Psoas muscle (tissue), 8 donors: ENCODE results near the gene TMEM121. TPM values are rescaled to one million over a fixed set of nuclear protein-coding genes. Genes with fewer than 3 reads are reported as not detected.

Experiments used
- ATAC-seq, 4 donors: fragments of 200-7000 bp; cut with Tn5 transposase; one replicate each; pipeline ENCODE4 v1.9.1; 2020; ENCODE audit warnings: moderate library complexity in 3 of 4, mild to moderate bottlenecking in 2 of 4
- DNase-seq, 2 donors: peaks; one replicate each; pipeline ENCODE4 v3.0.0-alpha.2; 2020
- H3K27ac ChIP-seq: fragments of 200-600 bp; one replicate; pipeline ENCODE4 v1.8.0; 2022
- H3K27me3 ChIP-seq, 3 donors: fragments of 200-600 bp in 1 of 3; one replicate each; pipeline versions ENCODE4 v1.6.1 to v1.8.0; 2013 to 2022; ENCODE audit warnings: low read length in 2 of 3, mild to moderate bottlenecking in 2 of 3, moderate library complexity in 1 of 3; ENCODE audit not compliant: insufficient read depth in 3 of 3
- H3K36me3 ChIP-seq, 2 donors: fragments of 200-600 bp in 1 of 2; one replicate each; pipeline versions ENCODE4 v1.6.1 to v1.8.0; 2013 to 2022; ENCODE audit warnings: low read depth in 1 of 2, mild to moderate bottlenecking in 1 of 2, moderate library complexity in 1 of 2; ENCODE audit not compliant: insufficient read depth in 1 of 2
- H3K4me1 ChIP-seq: fragments of 200-600 bp; one replicate; pipeline ENCODE4 v1.8.0; 2022
- H3K4me3 ChIP-seq: fragments of 200-600 bp; one replicate; pipeline ENCODE4 v1.8.0; 2022; ENCODE audit warnings: mild to moderate bottlenecking
- H3K9me3 ChIP-seq: fragments of 200-600 bp; one replicate; pipeline ENCODE4 v1.8.0; 2022
- CTCF ChIP-seq: fragments of 200-600 bp; IDR thresholded peaks from one replicate; pipeline ENCODE4 v1.8.0; 2022; ENCODE audit warnings: antibody characterized with exemption
- WGBS, 3 donors: extraction: QIAGEN DNeasy Blood & Tissue Kit; methylation state at CpG; one replicate each; pipeline versions ENCODE4 v1.1.6 to v1.1.7; 2013; 5-methylcytosine and 5-hydroxymethylcytosine counted together
- intact Hi-C, 2 donors: fragments of 100-400 bp; cut with DNase I; formaldehyde crosslinking; loops; one replicate each; pipeline versions ENCODE4 v1.11.0 to v1.14.2; 2022
- long read RNA-seq, 2 donors: library from polyadenylated mRNA; unstranded; transcript quantifications; one replicate each; pipeline ENCODE4 v2.0.0, GENCODE V29; 2021
- polyA plus RNA-seq, 3 donors: library from polyadenylated mRNA; stranded (reverse); fragments of 200-250 nt; gene quantifications; one replicate each; pipeline ENCODE4 v1.2.3, GENCODE V29; 2013
- total RNA-seq, 4 donors: library from RNA; stranded (reverse); fragmentation: NEBNext Ultra II Directional in 2 of 4; extraction: Animal tissue kit (Norgen Biotek cat#: 25700) in 2 of 4; gene quantifications; one replicate each; pipeline versions ENCODE4 v1.2.1 to v1.2.4, GENCODE V29; 2021 to 2023
- donor health status: healthy with polysubstance abuse.
- donor health status: DM: no; HTN: no; CAD: no; lungs with moderate emphysema.
- donor health status: Bipolar disorder and iron deficiency.
- donor health status: healthy.
- donor health status: DM: yes; HTN: yes; CAD: no.
- donor health status: DM: no; HTN: no; CAD: no.
- donor health status: DM: no; HTN: no; CAD: no.
- donor health status: DM: yes; HTN: yes; CAD: no.

Gene TMEM121
- total RNA-seq: under 1 TPM; 0.23 to 0.60 (median 0.39) TPM
- polyA plus RNA-seq: under 1 TPM; 0.08 to 0.60 (median 0.17) TPM
- long read RNA-seq, donor 1: 0 reads
- long read RNA-seq, donor 2, partial matches to known transcripts: 0 of 2 reads
- long read RNA-seq, donor 2, other reads (novel, unspliced or antisense): 1 of 2 reads

GRCh38 chr14:105525861-105526775, at the start of gene TMEM121:
TSS of gene TMEM121 (plus strand) at chr14:105526583. CDS start at chr14:105528835, 2,252 bp downstream.
- 1 to 2% (median 2%) methylated on average over 21 to 88 of the region's 88 CpGs for whole genome bisulfite sequencing, 3 donors
- Histone ChIP-seq H3K9me3 (no peaks in the 10 kb centered on the region), H3K27me3 (peaks cover 0 to 55% (median 12%) of the 10 kb centered on the region in 3 donors), H3K36me3 (no peaks in the 10 kb centered on the region), H3K4me3 (peak within 1 kb of the TSS; percentile 77), H3K4me1 (peaks cover 17% of the 10 kb centered on the region), H3K27ac (no peak within 1 kb of the TSS)
- TF ChIP-seq CTCF: no peak
- DNase-seq (peak in 1 of 2 donors; percentile 58), ATAC-seq (no peak)
- intact Hi-C loops: loop anchor here (5.0 to 10.0 kb wide), 2 partner anchors 34 to 81 kb away; partner anchors contain the start of gene TEDC1 (in 1 of the 2)

- no peak for DNase-seq
- TF ChIP-seq CTCF: no peak
These were observed 49.3 kb upstream of the TMEM121 start for GRCh38 chr14:105476831-105477659.

GRCh38 chr14:105477660-105478397, 48.6 kb upstream of the TMEM121 start:
- no peaks in the 10 kb centered on the region for H3K36me3 ChIP-seq
- no peak for ATAC-seq
- H3K27ac ChIP-seq: no peak overlapping the region
- no peak for TF ChIP-seq CTCF
- H3K27me3 ChIP-seq: peaks cover 0 to 4% (median 2%) of the 10 kb centered on the region in 3 donors
- no peak for DNase-seq
- intact Hi-C loops: no loop called here
- 72 to 83% (median 76%) methylated on average over 31 to 53 of the region's 56 CpGs for WGBS, 3 donors
- H3K4me3 ChIP-seq: peak overlapping the region; percentile 78
- peaks cover 48% of the 10 kb centered on the region for H3K4me1 ChIP-seq
- no peaks in the 10 kb centered on the region for H3K9me3 ChIP-seq

More at GRCh38 chr14:105476831-105477659, 49.3 kb upstream of the TMEM121 start:
- Histone ChIP-seq H3K27me3 (peaks cover 0 to 4% (median 2%) of the 10 kb centered on the region in 3 donors), H3K36me3 (no peaks in the 10 kb centered on the region), H3K4me3 (peak overlapping the region; percentile 78), H3K9me3 (no peaks in the 10 kb centered on the region), H3K27ac (peak overlapping the region; percentile 67), H3K4me1 (peaks cover 51% of the 10 kb centered on the region)
- intact Hi-C loops: no loop called here
- 21 to 38% (median 25%) methylated on average over 13 to 16 of the region's 16 CpGs for WGBS, 3 donors
- no peak for ATAC-seq
